SK-N-SH (cell line): ENCODE results near the gene ABCA4. TPM values are rescaled to one million over a fixed set of nuclear protein-coding genes. Genes with fewer than 3 reads are reported as not detected.

Source experiments
- CTCF ChIA-PET: fragments of 300-600, 350-600 bp; formaldehyde crosslinking; extraction: SDS; loops from one replicate; lab custom pipeline; 2021; lab: Yijun Ruan, JAX
- POLR2A ChIA-PET: fragments of 350-600 bp; sonication (Branson Sonifier 250); formaldehyde crosslinking; extraction: SDS; loops from one replicate; lab custom pipeline; 2020; ENCODE audit warnings: antibody characterized with exemption, inconsistent platforms; lab: Yijun Ruan, JAX
- DNase-seq: peaks from one replicate; pipeline ENCODE4 v3.0.0; 2012
- H2AFZ ChIP-seq: fragments of 200-600 bp; sonication (generic); 2 replicates; pipeline ENCODE4 v1.8.1; 2016; ENCODE audit warnings: antibody characterized with exemption, mild to moderate bottlenecking, low read depth
- H3F3A ChIP-seq: fragments of 200-600 bp; sonication (generic); replicated peaks from 2 replicates; pipeline ENCODE3; 2016; ENCODE audit warnings: antibody characterized with exemption, mild to moderate bottlenecking; ENCODE audit not compliant: insufficient read depth
- H3K27ac ChIP-seq, 2 experiments: fragments of 200-500 bp in 1 of 2; fragments of 200-600 bp in 1 of 2; sonication (Bioruptor generic) in 1 of 2; sonication (generic), shearing (Covaris generic) in 1 of 2; 2 replicates each; pipeline versions ENCODE4 v1.5.1 to v1.6.1; 2014 to 2016; ENCODE audit warnings: low read depth in 2 of 2, inconsistent platforms in 1 of 2, low read length in 1 of 2, mild to moderate bottlenecking in 1 of 2, mixed read lengths in 1 of 2
- H3K27me3 ChIP-seq: fragments of 200-600 bp; sonication (generic), shearing (Covaris generic); 2 replicates; pipeline ENCODE4 v1.6.1; 2016; ENCODE audit warnings: mixed run types; ENCODE audit not compliant: insufficient read depth
- H3K36me3 ChIP-seq, 2 experiments: fragments of 200-500 bp in 1 of 2; fragments of 200-600 bp in 1 of 2; sonication (Bioruptor generic) in 1 of 2; sonication (generic) in 1 of 2; replicated peaks in 1 of 2; 2 replicates each; pipeline versions ENCODE3 to v1.5.1; 2014 to 2016; ENCODE audit warnings: low read length in 1 of 2, mild to moderate bottlenecking in 1 of 2; ENCODE audit not compliant: insufficient read depth in 2 of 2, control insufficient read depth in 1 of 2
- H3K4me1 ChIP-seq, 2 experiments: fragments of 200-500 bp in 1 of 2; fragments of 200-600 bp in 1 of 2; sonication (Bioruptor generic) in 1 of 2; sonication (generic), shearing (Covaris generic) in 1 of 2; 2 replicates each; pipeline versions ENCODE4 v1.5.1 to v1.6.1; 2014 to 2016; ENCODE audit warnings: low read depth in 1 of 2, low read length in 1 of 2, mixed run types in 1 of 2; ENCODE audit not compliant: insufficient read depth in 2 of 2, control insufficient read depth in 1 of 2
- H3K4me2 ChIP-seq: fragments of 200-600 bp; sonication (generic), shearing (Covaris generic); 2 replicates; pipeline ENCODE4 v1.6.1; 2017; ENCODE audit warnings: mixed run types
- H3K4me3 ChIP-seq, 2 experiments: fragments of 200-500 bp in 1 of 2; fragments of 200-600 bp in 1 of 2; sonication (Bioruptor generic) in 1 of 2; sonication (generic), shearing (Covaris generic) in 1 of 2; 2 replicates each; pipeline versions ENCODE4 v1.5.1 to v1.8.1; 2014 to 2016; ENCODE audit warnings: low read depth in 2 of 2, inconsistent platforms in 1 of 2, low read length in 1 of 2, mild to moderate bottlenecking in 1 of 2, mixed read lengths in 1 of 2, moderate library complexity in 1 of 2
- H3K79me2 ChIP-seq: fragments of 200-600 bp; sonication (generic); 2 replicates; pipeline ENCODE4 v1.8.1; 2017; ENCODE audit warnings: mild to moderate bottlenecking; ENCODE audit not compliant: insufficient read depth
- H3K9ac ChIP-seq: fragments of 200-600 bp; sonication (generic); 2 replicates; pipeline ENCODE4 v1.6.1; 2017; ENCODE audit warnings: mixed run types
- H3K9me2 ChIP-seq: fragments of 200-600 bp; sonication (generic); 2 replicates; pipeline ENCODE4 v1.6.1; 2017; ENCODE audit warnings: mixed run types
- H3K9me3 ChIP-seq: fragments of 200-600 bp; sonication (generic); 2 replicates; pipeline ENCODE4 v1.6.1; 2017; ENCODE audit warnings: mixed run types, mild to moderate bottlenecking, moderate library complexity
- H4K20me1 ChIP-seq: fragments of 200-600 bp; sonication (generic); 2 replicates; pipeline ENCODE4 v1.6.1; 2017; ENCODE audit warnings: mild to moderate bottlenecking, mixed run types; ENCODE audit not compliant: insufficient read depth
- ELF1 ChIP-seq: IDR thresholded peaks from 2 replicates; pipeline ENCODE4 v1.4.0; 2012
- EP300 ChIP-seq, 2 experiments: IDR thresholded peaks; 2 replicates each; pipeline versions ENCODE4 v1.4.0 to v1.6.1; 2012; ENCODE audit warnings: borderline replicate concordance in 1 of 2, low read depth in 1 of 2, low read length in 1 of 2
- FOSL2 ChIP-seq: IDR thresholded peaks from 2 replicates; pipeline ENCODE4 v1.4.0; 2012; ENCODE audit warnings: low read depth, mild to moderate bottlenecking, moderate library complexity, borderline replicate concordance
- IRF3 ChIP-seq: fragments of 150-350 bp; IDR thresholded peaks from 2 replicates; pipeline ENCODE4 v1.6.1; 2016; ENCODE audit warnings: mild to moderate bottlenecking, low read depth, low read length
- MAX ChIP-seq: IDR thresholded peaks from 2 replicates; pipeline ENCODE4 v1.4.0; 2012; ENCODE audit warnings: low read depth
- MXI1 ChIP-seq: IDR thresholded peaks from 2 replicates; pipeline ENCODE4 v1.6.1; 2012; ENCODE audit warnings: mild to moderate bottlenecking, low read depth, low read length, improper control_type of control experiment
- RCOR1 ChIP-seq: fragments of 150-350 bp; IDR thresholded peaks from 2 replicates; pipeline ENCODE4 v1.6.1; 2017; ENCODE audit warnings: antibody characterized with exemption, low read length
- REST ChIP-seq: IDR thresholded peaks from 2 replicates; pipeline ENCODE4 v1.6.1; 2012; ENCODE audit warnings: mild to moderate bottlenecking, low read depth, low read length, moderate library complexity
- TEAD4 ChIP-seq: IDR thresholded peaks from 2 replicates; pipeline ENCODE4 v1.4.0; 2012; ENCODE audit warnings: mild to moderate bottlenecking, borderline replicate concordance; ENCODE audit not compliant: insufficient read depth
- USF1 ChIP-seq: IDR thresholded peaks from 2 replicates; pipeline ENCODE4 v1.4.0; 2012; ENCODE audit warnings: low read depth, borderline replicate concordance
- USF2 ChIP-seq: fragments of 150-350 bp; IDR thresholded peaks from 2 replicates; pipeline ENCODE4 v1.6.1; 2017; ENCODE audit warnings: antibody characterized with exemption, low read length, low read depth, borderline replicate concordance
- WGBS: methylation state at CpG from one replicate; pipeline ENCODE4 v1.1.6; 2017; ENCODE audit warnings: low lambda C conversion rate; 5-methylcytosine and 5-hydroxymethylcytosine counted together
- polyA plus RNA-seq, 3 experiments: library from polyadenylated mRNA; depleted of rRNA; stranded (reverse); fragments of >200 nt; gene quantifications; 2 replicates each; pipeline ENCODE4 v1.2.3, GENCODE V29; 2012

Gene ABCA4
- polyA plus RNA-seq, 1 of the 3 experiments (the other 2 are of a cell fraction), result 0.03 TPM

GRCh38 chr1:94093396-94093795 lies 27.6 kb downstream of the ABCA4 start:
- peaks cover 0 to 9% of the 10 kb centered on the region in 2 experiments; a peak in 2 of 4 replicates for H3K4me1 ChIP-seq

More at GRCh38 chr1:94093396-94093795, 27.6 kb downstream of the ABCA4 start:
- no peaks in the 10 kb centered on the region for H3K9me3 ChIP-seq
- DNase-seq, result no peak
- no peaks in the 10 kb centered on the region for H4K20me1 ChIP-seq
- no peak overlapping the region for H3K27ac ChIP-seq
- H3K4me3 ChIP-seq, result no peak overlapping the region
- H3K9ac ChIP-seq, result no peak overlapping the region
- H3K4me2 ChIP-seq, result no peak overlapping the region
- ChIA-PET POLR2A (no interaction called here), CTCF (interaction anchor here (0.6 to 1.7 kb wide), 2 partner anchors 47 to 242 kb away, joined by 3 to 5 read pairs; no protein-coding TSS in a partner anchor)
- no peaks in the 10 kb centered on the region for H3K9me2 ChIP-seq
- no peaks in the 10 kb centered on the region for H3K27me3 ChIP-seq
- no peaks in the 10 kb centered on the region for H3F3A ChIP-seq
- no peak overlapping the region for H2AFZ ChIP-seq
- TF ChIP-seq TEAD4 (no peak), IRF3 (no peak), MAX (no peak), MXI1 (no peak), USF2 (no peak), REST (no peak), ELF1 (no peak), USF1 (no peak), RCOR1 (no peak), EP300 (IDR thresholded peaks at IDR 0.05; ENCODE audit: borderline replicate concordance in 1 of 2, low read depth in 1 of 2, low read length in 1 of 2) (no peak), FOSL2 (no peak)
- WGBS, result 91% methylated on average over 4 of the region's 4 CpGs
- no peaks in the 10 kb centered on the region for H3K36me3 ChIP-seq
- no peaks in the 10 kb centered on the region for H3K79me2 ChIP-seq
